HG03159 (cell line): Measurements from ENCODE around the gene CTSZ.
"Not testable (repeated sequence)": the region's sequence is repeated elsewhere in the genome, so short reads cannot be mapped to it uniquely, and the experiment has no call there.

ENCODE experiments used
- ATAC-seq: cut with Tn5 transposase; IDR thresholded peaks from one replicate; pipeline ENCODE4 v1.9.1; 2021; ENCODE audit warnings: mild to moderate bottlenecking, moderate library complexity; ENCODE audit not compliant: unreplicated experiment

CTSZ gene

GRCh38 chr20:58950603-58951002 lies 56.5 kb downstream of the CTSZ start:
- no peak for ATAC-seq

DNA sequence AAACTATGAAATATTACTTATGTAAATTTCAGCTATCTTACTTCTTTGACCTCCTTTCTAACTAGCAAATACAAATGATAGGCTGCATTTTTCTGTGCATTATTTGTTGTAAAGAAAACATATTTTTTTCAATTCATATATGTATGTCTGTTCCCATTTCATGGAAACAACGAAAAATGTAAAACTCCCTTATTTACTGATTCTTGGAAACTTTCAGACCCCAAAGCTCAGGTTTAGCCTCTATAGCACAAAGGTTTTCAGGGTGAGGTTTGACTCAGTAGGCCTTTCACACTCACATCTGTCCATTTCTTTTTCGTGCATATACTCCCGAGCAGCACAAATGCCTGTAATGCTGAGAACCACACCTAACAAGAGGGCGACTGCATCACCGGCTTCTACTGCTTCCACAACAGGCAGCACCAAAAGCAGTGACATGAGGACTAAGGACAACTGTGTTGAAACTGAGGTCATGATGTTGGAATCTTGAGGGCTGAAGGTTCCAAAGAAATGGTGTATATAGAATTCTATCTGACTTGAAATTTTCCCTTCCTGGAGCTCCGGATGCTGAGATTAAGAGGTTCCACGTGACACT lies 59.2 kb downstream of the CTSZ start:
- ATAC-seq, result not testable (repeated sequence)

DNA sequence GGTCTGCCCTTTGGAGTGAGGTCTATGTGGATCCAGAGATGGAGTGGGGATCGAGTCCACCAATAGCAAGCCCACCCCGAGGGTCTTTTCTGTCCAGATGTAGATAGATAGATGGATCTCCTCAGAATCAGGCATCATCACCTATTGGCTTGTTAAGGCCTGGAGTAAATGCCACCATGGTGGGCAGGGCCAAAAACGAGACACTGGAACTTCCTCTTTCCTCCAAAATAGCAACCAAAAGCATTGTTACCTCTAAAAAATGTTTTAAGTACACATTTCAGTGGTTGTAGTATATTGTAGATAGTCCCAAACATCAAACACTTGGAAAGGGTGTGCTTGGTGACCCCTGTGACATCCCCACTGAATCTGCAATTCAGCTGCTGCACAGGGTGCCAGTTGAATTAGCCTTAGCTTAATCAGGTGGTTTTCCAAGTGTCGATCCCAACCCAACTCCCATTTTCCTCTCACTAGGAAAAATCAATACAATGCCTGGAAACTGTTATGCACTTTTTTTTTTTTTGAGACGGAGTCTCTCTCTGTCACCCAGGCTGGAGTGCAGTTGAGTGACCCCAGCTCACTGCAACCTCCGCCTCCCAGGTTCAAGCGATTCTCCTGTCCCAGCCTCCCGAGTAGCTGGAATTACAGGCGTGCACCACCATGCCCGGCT lies 61.0 kb downstream of the CTSZ start:
- no peak for ATAC-seq
